ENCODE results near the gene TRAF6. TPM values are rescaled to one million over a fixed set of nuclear protein-coding genes. Genes with fewer than 3 reads are reported as not detected.
"Not testable (repeated sequence)": the region's sequence is repeated elsewhere in the genome, so short reads cannot be mapped to it uniquely, and the experiment has no call there.

Gene TRAF6
- total RNA-seq, 1 donor from 2014 or later: 15.9 TPM

GRCh38 chr11:36488096-36488495, 22.0 kb downstream of the TRAF6 start:
- no peak for TF ChIP-seq CTCF (IDR thresholded peaks at IDR 0.05; ENCODE audit: insufficient read depth, low read length, poor library complexity, severe bottlenecking)
- Histone ChIP-seq H3K4me3 (ENCODE audit: low read depth, low read length) (no peak overlapping the region), H3K36me3 (ENCODE audit: control insufficient read depth, insufficient read depth, low read length) (peaks cover 2% of the 10 kb centered on the region), H3K27me3 (ENCODE audit: control insufficient read depth, insufficient read depth, low read length) (no peaks in the 10 kb centered on the region)
- no peak for DNase-seq (ENCODE audit: low read depth)

DNA sequence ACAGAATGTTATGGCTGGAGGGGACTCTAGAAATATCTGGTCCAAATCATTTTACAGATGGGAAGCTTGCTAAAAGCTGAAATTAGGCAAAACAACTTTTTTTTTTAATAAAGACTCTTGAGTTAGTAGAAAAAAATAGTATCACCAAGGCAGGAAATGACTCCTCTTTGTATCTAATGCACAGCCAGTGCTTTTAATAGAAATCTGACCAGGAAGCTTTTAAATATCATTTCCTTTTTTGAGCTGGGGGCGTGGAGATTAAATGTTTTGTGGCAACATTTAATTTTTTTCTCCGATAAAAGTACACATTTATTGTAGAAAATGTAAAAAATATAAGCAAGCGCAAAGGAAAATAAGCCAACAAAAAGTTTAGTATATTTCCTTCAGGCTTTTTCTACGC, 22.5 kb downstream of the TRAF6 start:
- H3K27me3 ChIP-seq (ENCODE audit: control insufficient read depth, insufficient read depth, low read length): no peaks in the 10 kb centered on the region
- TF ChIP-seq CTCF (IDR thresholded peaks at IDR 0.05; ENCODE audit: insufficient read depth, low read length, poor library complexity, severe bottlenecking): no peak
- DNase-seq (ENCODE audit: low read depth): no peak
- peaks cover 2% of the 10 kb centered on the region for H3K36me3 ChIP-seq (ENCODE audit: control insufficient read depth, insufficient read depth, low read length)
- no peak overlapping the region for H3K4me3 ChIP-seq (ENCODE audit: low read depth, low read length)

- no peak overlapping the region for H3K4me3 ChIP-seq (ENCODE audit: low read depth, low read length)
- TF ChIP-seq CTCF (IDR thresholded peaks at IDR 0.05; ENCODE audit: insufficient read depth, low read length, poor library complexity, severe bottlenecking): no peak
- H3K36me3 ChIP-seq (ENCODE audit: control insufficient read depth, insufficient read depth, low read length): no peaks in the 10 kb centered on the region
- no peak for DNase-seq (ENCODE audit: low read depth)
- no peaks in the 10 kb centered on the region for H3K27me3 ChIP-seq (ENCODE audit: control insufficient read depth, insufficient read depth, low read length)
Measured at GRCh38 chr11:36485298-36486002, 24.6 kb downstream of the TRAF6 start.

DNA sequence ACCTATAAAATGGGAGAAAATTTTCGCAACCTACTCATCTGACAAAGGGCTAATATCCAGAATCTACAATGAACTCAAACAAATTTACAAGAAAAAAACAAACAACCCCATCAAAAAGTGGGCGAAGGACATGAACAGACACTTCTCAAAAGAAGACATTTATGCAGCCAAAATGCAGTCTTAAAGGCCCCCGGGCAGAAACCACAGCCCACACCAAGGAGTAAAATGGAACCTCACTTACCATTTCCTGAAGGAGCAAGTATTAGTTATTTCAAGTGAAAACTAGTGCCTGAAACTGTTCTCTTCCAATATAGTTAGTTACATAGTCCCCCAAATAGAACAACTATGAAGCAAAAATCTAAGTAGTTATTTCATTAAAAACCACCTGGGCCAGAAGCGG, 27.0 kb downstream of the TRAF6 start:
- H3K27me3 ChIP-seq (ENCODE audit: control insufficient read depth, insufficient read depth, low read length); H3K36me3 ChIP-seq (ENCODE audit: control insufficient read depth, insufficient read depth, low read length); DNase-seq (ENCODE audit: low read depth); H3K4me3 ChIP-seq (ENCODE audit: low read depth, low read length): not testable (repeated sequence)

DNA sequence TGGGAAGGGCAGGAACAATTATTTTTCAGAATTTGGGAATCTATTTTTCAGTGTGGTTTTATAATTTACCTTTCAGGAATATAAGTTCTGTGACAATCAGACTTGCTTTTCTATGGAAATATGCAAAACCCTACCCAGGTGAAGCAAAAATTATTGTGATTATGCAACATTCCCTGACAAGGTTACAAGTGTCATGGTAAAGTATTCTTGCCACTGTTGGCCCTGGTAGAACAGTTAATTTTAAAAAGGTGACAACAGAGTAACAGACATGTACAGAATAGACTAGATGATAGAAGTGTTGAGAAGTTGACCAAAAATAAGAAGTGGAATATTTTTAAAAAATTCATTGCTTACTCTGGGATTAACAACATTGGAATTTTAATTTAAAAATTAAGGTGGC, 29.2 kb downstream of the TRAF6 start:
- TF ChIP-seq CTCF (IDR thresholded peaks at IDR 0.05; ENCODE audit: insufficient read depth, low read length, poor library complexity, severe bottlenecking): no peak
- DNase-seq (ENCODE audit: low read depth): no peak
- Histone ChIP-seq H3K4me3 (ENCODE audit: low read depth, low read length) (no peak overlapping the region), H3K36me3 (ENCODE audit: control insufficient read depth, insufficient read depth, low read length) (no peaks in the 10 kb centered on the region), H3K27me3 (ENCODE audit: control insufficient read depth, insufficient read depth, low read length) (no peaks in the 10 kb centered on the region)

GRCh38 chr11:36478700-36479329, 31.3 kb downstream of the TRAF6 start:
- H3K36me3 ChIP-seq (ENCODE audit: control insufficient read depth, insufficient read depth, low read length): no peaks in the 10 kb centered on the region
- no peaks in the 10 kb centered on the region for H3K27me3 ChIP-seq (ENCODE audit: control insufficient read depth, insufficient read depth, low read length)
- DNase-seq (ENCODE audit: low read depth): no peak
- peak; percentile 64 for TF ChIP-seq CTCF (IDR thresholded peaks at IDR 0.05; ENCODE audit: insufficient read depth, low read length, poor library complexity, severe bottlenecking)
- no peak overlapping the region for H3K4me3 ChIP-seq (ENCODE audit: low read depth, low read length)

All from kidney epithelial cell (primary cell).